Measurements from ENCODE around the gene ZSCAN22. TPM values are rescaled to one million over a fixed set of nuclear protein-coding genes. Genes with fewer than 3 reads are reported as not detected.

Gene ZSCAN22
- total and polyA plus RNA-seq, 2 experiments from 2014 or later, result 0.86 to 2.9 TPM

DNA sequence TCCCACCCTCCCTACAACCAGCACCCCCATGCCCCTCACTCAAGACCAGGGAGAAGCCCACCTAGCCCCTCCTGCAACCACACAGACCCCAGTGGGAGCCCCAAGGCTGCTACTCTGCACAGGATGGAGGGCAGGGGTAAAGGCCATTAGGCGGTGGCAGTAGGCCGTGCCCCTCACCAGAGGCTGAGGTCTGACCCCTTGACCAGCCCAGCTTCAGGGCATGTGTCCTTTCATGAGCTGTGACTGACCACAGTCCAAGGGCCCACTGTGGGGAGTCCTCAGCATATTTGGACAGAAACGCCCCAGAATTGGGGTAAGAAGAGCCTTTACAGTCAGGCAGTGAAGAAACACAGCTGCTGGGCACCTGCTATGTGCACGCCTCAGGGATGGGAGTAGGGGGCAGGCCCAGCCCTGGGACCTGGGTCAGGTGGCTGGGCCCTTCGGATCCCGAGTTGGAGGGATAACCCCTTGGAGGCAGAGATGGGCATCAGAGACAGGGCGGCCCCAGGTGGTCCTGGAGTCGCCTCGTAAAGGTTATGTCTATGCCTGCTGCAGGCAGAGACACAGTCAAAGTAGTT, 58.6 kb downstream of the ZSCAN22 start:
- H4K20me1 ChIP-seq (replicated peaks; ENCODE audit: insufficient read depth), result peaks cover 25% of the 10 kb centered on the region
- peak overlapping the region; percentile 87 for H3K4me3 ChIP-seq
- peaks cover 34% of the 10 kb centered on the region for H3K36me3 Mint-ChIP-seq (ENCODE audit: low read depth)
- no peaks in the 10 kb centered on the region for H3K27me3 ChIP-seq (ENCODE audit: insufficient read depth)
- no peaks in the 10 kb centered on the region for H3K9me2 ChIP-seq (ENCODE audit: insufficient read depth)
- H3F3A ChIP-seq (replicated peaks; ENCODE audit: low read depth), result peaks cover 25% of the 10 kb centered on the region
- peaks cover 25% of the 10 kb centered on the region for H3K27me3 Mint-ChIP-seq (ENCODE audit: insufficient read depth, low read depth, poor library complexity)
- peaks cover 33% of the 10 kb centered on the region for H3K79me2 ChIP-seq (replicated peaks; ENCODE audit: insufficient read depth)
- peak overlapping the region; percentile 94 for H3K27ac ChIP-seq (ENCODE audit: low read depth)
- peaks cover 3% of the 10 kb centered on the region; the same call in 2 of the 3 replicates for H3K9me3 Mint-ChIP-seq
- TF ChIP-seq CREB1 (CRISPR knock-in tag; IDR thresholded peaks at IDR 0.05; ENCODE audit: low read depth), result no peak
- TF ChIP-seq ZNF331 (CRISPR knock-in tag; IDR thresholded peaks at IDR 0.05; ENCODE audit: low read depth), result no peak
- no peak for TF ChIP-seq STAT1 (IDR thresholded peaks at IDR 0.05; ENCODE audit: unreplicated experiment)
- TF ChIP-seq EZH2 (IDR thresholded peaks at IDR 0.05; ENCODE audit: low read depth, unreplicated experiment), result no peak
- TF ChIP-seq ZNF114 (CRISPR knock-in tag; IDR thresholded peaks at IDR 0.05), result no peak
- TF ChIP-seq, protein P1, sequence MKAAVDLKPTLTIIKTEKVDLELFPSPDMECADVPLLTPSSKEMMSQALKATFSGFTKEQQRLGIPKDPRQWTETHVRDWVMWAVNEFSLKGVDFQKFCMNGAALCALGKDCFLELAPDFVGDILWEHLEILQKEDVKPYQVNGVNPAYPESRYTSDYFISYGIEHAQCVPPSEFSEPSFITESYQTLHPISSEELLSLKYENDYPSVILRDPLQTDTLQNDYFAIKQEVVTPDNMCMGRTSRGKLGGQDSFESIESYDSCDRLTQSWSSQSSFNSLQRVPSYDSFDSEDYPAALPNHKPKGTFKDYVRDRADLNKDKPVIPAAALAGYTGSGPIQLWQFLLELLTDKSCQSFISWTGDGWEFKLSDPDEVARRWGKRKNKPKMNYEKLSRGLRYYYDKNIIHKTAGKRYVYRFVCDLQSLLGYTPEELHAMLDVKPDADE (IDR thresholded peaks at IDR 0.05), result no peak
- TF ChIP-seq EZH2phosphoT487 (IDR thresholded peaks at IDR 0.05; ENCODE audit: unreplicated experiment), result no peak
- TF ChIP-seq, protein P2, sequence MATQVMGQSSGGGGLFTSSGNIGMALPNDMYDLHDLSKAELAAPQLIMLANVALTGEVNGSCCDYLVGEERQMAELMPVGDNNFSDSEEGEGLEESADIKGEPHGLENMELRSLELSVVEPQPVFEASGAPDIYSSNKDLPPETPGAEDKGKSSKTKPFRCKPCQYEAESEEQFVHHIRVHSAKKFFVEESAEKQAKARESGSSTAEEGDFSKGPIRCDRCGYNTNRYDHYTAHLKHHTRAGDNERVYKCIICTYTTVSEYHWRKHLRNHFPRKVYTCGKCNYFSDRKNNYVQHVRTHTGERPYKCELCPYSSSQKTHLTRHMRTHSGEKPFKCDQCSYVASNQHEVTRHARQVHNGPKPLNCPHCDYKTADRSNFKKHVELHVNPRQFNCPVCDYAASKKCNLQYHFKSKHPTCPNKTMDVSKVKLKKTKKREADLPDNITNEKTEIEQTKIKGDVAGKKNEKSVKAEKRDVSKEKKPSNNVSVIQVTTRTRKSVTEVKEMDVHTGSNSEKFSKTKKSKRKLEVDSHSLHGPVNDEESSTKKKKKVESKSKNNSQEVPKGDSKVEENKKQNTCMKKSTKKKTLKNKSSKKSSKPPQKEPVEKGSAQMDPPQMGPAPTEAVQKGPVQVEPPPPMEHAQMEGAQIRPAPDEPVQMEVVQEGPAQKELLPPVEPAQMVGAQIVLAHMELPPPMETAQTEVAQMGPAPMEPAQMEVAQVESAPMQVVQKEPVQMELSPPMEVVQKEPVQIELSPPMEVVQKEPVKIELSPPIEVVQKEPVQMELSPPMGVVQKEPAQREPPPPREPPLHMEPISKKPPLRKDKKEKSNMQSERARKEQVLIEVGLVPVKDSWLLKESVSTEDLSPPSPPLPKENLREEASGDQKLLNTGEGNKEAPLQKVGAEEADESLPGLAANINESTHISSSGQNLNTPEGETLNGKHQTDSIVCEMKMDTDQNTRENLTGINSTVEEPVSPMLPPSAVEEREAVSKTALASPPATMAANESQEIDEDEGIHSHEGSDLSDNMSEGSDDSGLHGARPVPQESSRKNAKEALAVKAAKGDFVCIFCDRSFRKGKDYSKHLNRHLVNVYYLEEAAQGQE (IDR thresholded peaks at IDR 0.05; ENCODE audit: unreplicated experiment), result no peak
- no peak for TF ChIP-seq POLR2AphosphoS5 (IDR thresholded peaks at IDR 0.05; ENCODE audit: low read depth)
- TF ChIP-seq, protein P3, sequence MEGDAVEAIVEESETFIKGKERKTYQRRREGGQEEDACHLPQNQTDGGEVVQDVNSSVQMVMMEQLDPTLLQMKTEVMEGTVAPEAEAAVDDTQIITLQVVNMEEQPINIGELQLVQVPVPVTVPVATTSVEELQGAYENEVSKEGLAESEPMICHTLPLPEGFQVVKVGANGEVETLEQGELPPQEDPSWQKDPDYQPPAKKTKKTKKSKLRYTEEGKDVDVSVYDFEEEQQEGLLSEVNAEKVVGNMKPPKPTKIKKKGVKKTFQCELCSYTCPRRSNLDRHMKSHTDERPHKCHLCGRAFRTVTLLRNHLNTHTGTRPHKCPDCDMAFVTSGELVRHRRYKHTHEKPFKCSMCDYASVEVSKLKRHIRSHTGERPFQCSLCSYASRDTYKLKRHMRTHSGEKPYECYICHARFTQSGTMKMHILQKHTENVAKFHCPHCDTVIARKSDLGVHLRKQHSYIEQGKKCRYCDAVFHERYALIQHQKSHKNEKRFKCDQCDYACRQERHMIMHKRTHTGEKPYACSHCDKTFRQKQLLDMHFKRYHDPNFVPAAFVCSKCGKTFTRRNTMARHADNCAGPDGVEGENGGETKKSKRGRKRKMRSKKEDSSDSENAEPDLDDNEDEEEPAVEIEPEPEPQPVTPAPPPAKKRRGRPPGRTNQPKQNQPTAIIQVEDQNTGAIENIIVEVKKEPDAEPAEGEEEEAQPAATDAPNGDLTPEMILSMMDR (conservative IDR thresholded peaks at IDR 0.05; ENCODE audit: low read depth in 2 of 2), result no peak
- no peak for TF ChIP-seq JUNB (IDR thresholded peaks at IDR 0.05; ENCODE audit: unreplicated experiment)
- no peak for TF ChIP-seq NANOG (IDR thresholded peaks at IDR 0.05; ENCODE audit: borderline replicate concordance)
- TF ChIP-seq, protein P4, sequence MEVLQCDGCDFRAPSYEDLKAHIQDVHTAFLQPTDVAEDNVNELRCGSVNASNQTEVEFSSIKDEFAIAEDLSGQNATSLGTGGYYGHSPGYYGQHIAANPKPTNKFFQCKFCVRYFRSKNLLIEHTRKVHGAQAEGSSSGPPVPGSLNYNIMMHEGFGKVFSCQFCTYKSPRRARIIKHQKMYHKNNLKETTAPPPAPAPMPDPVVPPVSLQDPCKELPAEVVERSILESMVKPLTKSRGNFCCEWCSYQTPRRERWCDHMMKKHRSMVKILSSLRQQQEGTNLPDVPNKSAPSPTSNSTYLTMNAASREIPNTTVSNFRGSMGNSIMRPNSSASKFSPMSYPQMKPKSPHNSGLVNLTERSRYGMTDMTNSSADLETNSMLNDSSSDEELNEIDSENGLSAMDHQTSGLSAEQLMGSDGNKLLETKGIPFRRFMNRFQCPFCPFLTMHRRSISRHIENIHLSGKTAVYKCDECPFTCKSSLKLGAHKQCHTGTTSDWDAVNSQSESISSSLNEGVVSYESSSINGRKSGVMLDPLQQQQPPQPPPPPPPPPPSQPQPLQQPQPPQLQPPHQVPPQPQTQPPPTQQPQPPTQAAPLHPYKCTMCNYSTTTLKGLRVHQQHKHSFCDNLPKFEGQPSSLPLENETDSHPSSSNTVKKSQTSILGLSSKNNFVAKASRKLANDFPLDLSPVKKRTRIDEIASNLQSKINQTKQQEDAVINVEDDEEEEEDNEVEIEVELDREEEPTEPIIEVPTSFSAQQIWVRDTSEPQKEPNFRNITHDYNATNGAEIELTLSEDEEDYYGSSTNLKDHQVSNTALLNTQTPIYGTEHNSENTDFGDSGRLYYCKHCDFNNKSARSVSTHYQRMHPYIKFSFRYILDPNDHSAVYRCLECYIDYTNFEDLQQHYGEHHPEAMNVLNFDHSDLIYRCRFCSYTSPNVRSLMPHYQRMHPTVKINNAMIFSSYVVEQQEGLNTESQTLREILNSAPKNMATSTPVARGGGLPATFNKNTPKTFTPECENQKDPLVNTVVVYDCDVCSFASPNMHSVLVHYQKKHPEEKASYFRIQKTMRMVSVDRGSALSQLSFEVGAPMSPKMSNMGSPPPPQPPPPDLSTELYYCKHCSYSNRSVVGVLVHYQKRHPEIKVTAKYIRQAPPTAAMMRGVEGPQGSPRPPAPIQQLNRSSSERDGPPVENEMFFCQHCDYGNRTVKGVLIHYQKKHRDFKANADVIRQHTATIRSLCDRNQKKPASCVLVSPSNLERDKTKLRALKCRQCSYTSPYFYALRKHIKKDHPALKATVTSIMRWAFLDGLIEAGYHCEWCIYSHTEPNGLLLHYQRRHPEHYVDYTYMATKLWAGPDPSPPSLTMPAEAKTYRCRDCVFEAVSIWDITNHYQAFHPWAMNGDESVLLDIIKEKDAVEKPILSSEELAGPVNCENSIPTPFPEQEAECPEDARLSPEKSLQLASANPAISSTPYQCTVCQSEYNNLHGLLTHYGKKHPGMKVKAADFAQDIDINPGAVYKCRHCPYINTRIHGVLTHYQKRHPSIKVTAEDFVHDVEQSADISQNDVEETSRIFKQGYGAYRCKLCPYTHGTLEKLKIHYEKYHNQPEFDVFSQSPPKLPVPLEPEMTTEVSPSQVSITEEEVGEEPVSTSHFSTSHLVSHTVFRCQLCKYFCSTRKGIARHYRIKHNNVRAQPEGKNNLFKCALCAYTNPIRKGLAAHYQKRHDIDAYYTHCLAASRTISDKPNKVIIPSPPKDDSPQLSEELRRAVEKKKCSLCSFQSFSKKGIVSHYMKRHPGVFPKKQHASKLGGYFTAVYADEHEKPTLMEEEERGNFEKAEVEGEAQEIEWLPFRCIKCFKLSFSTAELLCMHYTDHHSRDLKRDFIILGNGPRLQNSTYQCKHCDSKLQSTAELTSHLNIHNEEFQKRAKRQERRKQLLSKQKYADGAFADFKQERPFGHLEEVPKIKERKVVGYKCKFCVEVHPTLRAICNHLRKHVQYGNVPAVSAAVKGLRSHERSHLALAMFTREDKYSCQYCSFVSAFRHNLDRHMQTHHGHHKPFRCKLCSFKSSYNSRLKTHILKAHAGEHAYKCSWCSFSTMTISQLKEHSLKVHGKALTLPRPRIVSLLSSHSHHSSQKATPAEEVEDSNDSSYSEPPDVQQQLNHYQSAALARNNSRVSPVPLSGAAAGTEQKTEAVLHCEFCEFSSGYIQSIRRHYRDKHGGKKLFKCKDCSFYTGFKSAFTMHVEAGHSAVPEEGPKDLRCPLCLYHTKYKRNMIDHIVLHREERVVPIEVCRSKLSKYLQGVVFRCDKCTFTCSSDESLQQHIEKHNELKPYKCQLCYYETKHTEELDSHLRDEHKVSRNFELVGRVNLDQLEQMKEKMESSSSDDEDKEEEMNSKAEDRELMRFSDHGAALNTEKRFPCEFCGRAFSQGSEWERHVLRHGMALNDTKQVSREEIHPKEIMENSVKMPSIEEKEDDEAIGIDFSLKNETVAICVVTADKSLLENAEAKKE (CRISPR knock-in tag; IDR thresholded peaks at IDR 0.05), result no peak
- peak overlapping the region; percentile 99 for H3K4me3 Mint-ChIP-seq
- H3K27ac Mint-ChIP-seq, result peak overlapping the region; percentile 98
- H2AFZ ChIP-seq, result no peak overlapping the region
- no peak for DNase-seq (ENCODE audit: low spot score)
- no peak for ATAC-seq
- peaks cover 20% of the 10 kb centered on the region for H3K36me3 ChIP-seq (ENCODE audit: insufficient read depth)
- peaks cover 13% of the 10 kb centered on the region for H3K4me1 ChIP-seq (ENCODE audit: insufficient read depth)
- peaks cover 21% of the 10 kb centered on the region for H3K4me1 Mint-ChIP-seq
- H3K4me2 ChIP-seq, result peak overlapping the region; percentile 97

Data from GM23338 (cell line).